Activated T-cell treated with anti-CD3 and anti-CD28 coated beads for 24 hours (primary cell): ENCODE results near the gene ARHGAP42.

Experiments
- DNase-seq: peaks from one replicate; pipeline ENCODE4 v3.0.0-alpha.2; 2020; ENCODE audit warnings: low read depth

The ARHGAP42 gene

GRCh38 chr11:101028644-101029043 lies 341.6 kb downstream of the ARHGAP42 start:
- no peak for DNase-seq

DNA sequence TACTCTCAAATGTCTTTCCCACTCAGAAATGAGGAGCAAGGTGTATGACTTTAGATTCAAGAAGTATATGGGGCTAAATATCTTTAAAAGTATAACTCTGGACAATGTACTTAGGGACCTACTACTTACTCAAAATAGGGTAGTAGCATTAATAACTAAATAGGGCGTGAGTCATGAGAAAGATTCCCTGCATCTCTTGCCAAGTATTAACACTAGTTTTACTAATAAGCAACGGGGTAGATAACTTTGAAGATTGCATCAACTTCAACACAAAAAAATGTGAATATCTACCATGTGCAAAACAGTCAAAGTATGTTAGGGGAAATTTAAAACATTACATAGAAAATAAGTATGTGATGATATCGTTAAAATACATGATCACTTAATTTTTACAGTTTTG lies 342.9 kb downstream of the ARHGAP42 start:
- DNase-seq: no peak

- DNase-seq: no peak
Observed at GRCh38 chr11:101030692-101031091, 343.6 kb downstream of the ARHGAP42 start.

DNA sequence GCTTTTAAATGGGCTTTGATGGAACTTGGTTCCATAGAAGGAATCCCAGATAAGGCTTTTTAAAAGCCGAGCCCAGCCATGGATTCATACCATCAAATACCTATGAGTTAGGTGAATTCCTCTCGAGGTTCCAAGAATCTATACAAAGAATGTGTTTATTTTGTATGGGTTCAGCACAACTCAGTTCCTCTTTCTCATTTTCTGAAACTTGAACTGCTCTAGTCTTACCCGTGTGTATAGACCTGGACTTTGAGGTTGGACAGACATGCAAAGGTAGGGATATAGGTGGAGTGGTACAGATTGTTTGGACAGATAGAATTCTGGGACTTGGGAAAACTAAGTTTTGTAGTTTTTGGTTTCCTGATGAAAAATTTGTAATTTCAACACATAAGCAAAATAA lies 344.6 kb downstream of the ARHGAP42 start:
- no peak for DNase-seq

DNA sequence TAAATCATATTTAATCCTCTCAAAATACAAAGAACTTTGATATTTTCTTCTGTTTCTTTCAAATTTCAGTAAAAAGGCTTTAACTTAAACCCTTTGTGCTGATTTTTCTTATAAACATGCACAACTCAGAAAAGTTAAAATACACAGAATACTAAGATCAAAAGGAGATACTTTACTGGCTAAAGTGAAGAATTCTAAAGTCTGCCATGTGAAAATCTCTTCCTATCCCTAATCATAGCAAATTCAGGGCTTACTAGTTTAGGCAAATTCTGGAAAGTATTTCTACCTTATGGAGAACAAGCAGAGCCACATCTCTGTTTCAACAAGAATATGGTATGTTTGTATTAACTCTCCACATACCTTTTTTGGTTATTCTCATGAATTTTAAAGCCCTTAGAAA lies 345.9 kb downstream of the ARHGAP42 start:
- DNase-seq: no peak

- DNase-seq: no peak
Observed at GRCh38 chr11:101034076-101034475, 347.0 kb downstream of the ARHGAP42 start.

DNA sequence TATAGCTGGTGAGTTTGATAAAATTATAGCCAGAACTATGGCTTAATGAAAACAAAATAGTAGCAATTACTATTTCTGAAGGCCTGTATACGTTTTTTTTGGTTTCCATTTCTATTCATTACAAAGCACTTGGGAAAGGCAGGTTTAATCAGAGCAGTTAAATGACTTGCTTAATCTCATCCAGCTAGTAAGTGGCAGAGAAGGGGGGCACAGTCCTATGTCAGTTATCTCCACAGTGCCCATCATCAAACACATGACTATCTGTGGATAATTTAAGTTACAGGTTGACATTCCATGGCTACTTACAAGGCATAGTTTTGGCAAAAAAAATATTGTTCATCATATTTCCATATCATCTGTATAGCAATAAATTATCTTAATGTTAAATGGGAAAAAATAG lies 348.8 kb downstream of the ARHGAP42 start:
- DNase-seq: no peak
